GM19438 (cell line): Measurements from ENCODE around the gene SMCO2.

Experiments used
- ATAC-seq: cut with Tn5 transposase; IDR thresholded peaks from one replicate; pipeline ENCODE4 v1.9.1; 2021; ENCODE audit warnings: low read depth; ENCODE audit not compliant: unreplicated experiment

The SMCO2 gene

GRCh38 chr12:27497446-27497845, 50.9 kb downstream of the SMCO2 start:
- ATAC-seq = no peak

GRCh38 chr12:27498149-27498548, 51.6 kb downstream of the SMCO2 start:
- ATAC-seq = no peak

GRCh38 chr12:27498761-27499160, 52.2 kb downstream of the SMCO2 start:
- no peak for ATAC-seq

GRCh38 chr12:27499377-27499776, 52.8 kb downstream of the SMCO2 start:
- ATAC-seq = no peak

- no peak for ATAC-seq
Measured at GRCh38 chr12:27500546-27500945, 54.0 kb downstream of the SMCO2 start.

- ATAC-seq = no peak
Measured at GRCh38 chr12:27502021-27502435, 55.5 kb downstream of the SMCO2 start.

- no peak for ATAC-seq
Measured at GRCh38 chr12:27504507-27504906, 58.0 kb downstream of the SMCO2 start.

- ATAC-seq = no peak
Measured at GRCh38 chr12:27505109-27505508, 58.6 kb downstream of the SMCO2 start.

GRCh38 chr12:27505761-27506160, 59.2 kb downstream of the SMCO2 start:
- no peak for ATAC-seq

- no peak for ATAC-seq
Measured at GRCh38 chr12:27506645-27507189, 60.2 kb downstream of the SMCO2 start.

GRCh38 chr12:27508736-27509431, 62.3 kb downstream of the SMCO2 start:
- ATAC-seq = no peak

GRCh38 chr12:27511031-27511722, 64.6 kb downstream of the SMCO2 start:
- no peak for ATAC-seq

GRCh38 chr12:27511723-27512045, 65.1 kb downstream of the SMCO2 start:
- no peak for ATAC-seq

- ATAC-seq = no peak
Measured at GRCh38 chr12:27513155-27513824, 66.8 kb downstream of the SMCO2 start.

- no peak for ATAC-seq
Measured at GRCh38 chr12:27515671-27516070, 69.1 kb downstream of the SMCO2 start.

GRCh38 chr12:27516625-27517024, 70.1 kb downstream of the SMCO2 start:
- ATAC-seq = no peak

GRCh38 chr12:27517546-27517945, 71.0 kb downstream of the SMCO2 start:
- ATAC-seq = no peak

GRCh38 chr12:27517961-27518665, 71.6 kb downstream of the SMCO2 start:
- ATAC-seq = no peak

- no peak for ATAC-seq
Measured at GRCh38 chr12:27521066-27521465, 74.5 kb downstream of the SMCO2 start.

GRCh38 chr12:27521981-27522380, 75.4 kb downstream of the SMCO2 start:
- ATAC-seq = no peak

GRCh38 chr12:27523305-27523641, 76.7 kb downstream of the SMCO2 start:
- no peak for ATAC-seq
